HG02870 (cell line): ENCODE data around the gene ITGA2.
A peak's percentile ranks its signal among the peaks of the same experiment; 100 is the strongest.
"Not testable (repeated sequence)": the region's sequence is repeated elsewhere in the genome, so short reads cannot be mapped to it uniquely, and the experiment has no call there.

Experiments
- ATAC-seq: cut with Tn5 transposase; IDR thresholded peaks from one replicate; pipeline ENCODE4 v1.9.1; 2021; ENCODE audit warnings: mild to moderate bottlenecking, moderate library complexity; ENCODE audit not compliant: unreplicated experiment

The ITGA2 gene

GRCh38 chr5:53092242-53092641, 103.1 kb downstream of the ITGA2 start:
- ATAC-seq, result no peak

- no peak for ATAC-seq
Observed at GRCh38 chr5:53095217-53095616, 106.1 kb downstream of the ITGA2 start.

- peak; percentile 67 for ATAC-seq
Observed at GRCh38 chr5:53095931-53096525, 106.9 kb downstream of the ITGA2 start.

- no peak for ATAC-seq
Observed at GRCh38 chr5:53099546-53099945, 110.4 kb downstream of the ITGA2 start.

- no peak for ATAC-seq
Observed at GRCh38 chr5:53100606-53101005, 111.5 kb downstream of the ITGA2 start.

GRCh38 chr5:53105611-53106300, 116.6 kb downstream of the ITGA2 start:
- no peak for ATAC-seq

GRCh38 chr5:53109056-53109442, 119.9 kb downstream of the ITGA2 start:
- peak; percentile 7 for ATAC-seq

- peak; percentile 93 for ATAC-seq
Observed at GRCh38 chr5:53109443-53110127, 120.4 kb downstream of the ITGA2 start, which contains the start of gene MOCS2. TSS of gene MOCS2 (minus strand) at chr5:53109757. CDS start at chr5:53107174, 2,583 bp downstream.

GRCh38 chr5:53110156-53110555, 121.0 kb downstream of the ITGA2 start:
- no peak for ATAC-seq

- no peak for ATAC-seq
Observed at GRCh38 chr5:53111139-53111538, 122.0 kb downstream of the ITGA2 start.

- not testable (repeated sequence) for ATAC-seq
Observed at GRCh38 chr5:53112307-53112706, 123.2 kb downstream of the ITGA2 start.

GRCh38 chr5:53112909-53113308, 123.8 kb downstream of the ITGA2 start:
- no peak for ATAC-seq

- ATAC-seq, result no peak
Observed at GRCh38 chr5:53113947-53114346, 124.8 kb downstream of the ITGA2 start.

GRCh38 chr5:53114988-53115387, 125.8 kb downstream of the ITGA2 start:
- no peak for ATAC-seq

- no peak for ATAC-seq
Observed at GRCh38 chr5:53116597-53116996, 127.4 kb downstream of the ITGA2 start.

- ATAC-seq, result no peak
Observed at GRCh38 chr5:53118879-53119278, 129.7 kb downstream of the ITGA2 start.

GRCh38 chr5:53120165-53120564, 131.0 kb downstream of the ITGA2 start:
- no peak for ATAC-seq

GRCh38 chr5:53123702-53124101, 134.6 kb downstream of the ITGA2 start:
- ATAC-seq, result no peak

GRCh38 chr5:53126521-53126920, 137.4 kb downstream of the ITGA2 start:
- ATAC-seq, result no peak

GRCh38 chr5:53127107-53127506, 138.0 kb downstream of the ITGA2 start:
- ATAC-seq, result no peak

GRCh38 chr5:53128481-53128880, 139.3 kb downstream of the ITGA2 start:
- ATAC-seq, result no peak

GRCh38 chr5:53130266-53130665, 141.1 kb downstream of the ITGA2 start:
- ATAC-seq, result no peak
